A549 (cell line): ENCODE measurements around the gene CRLF3.
"Not testable (repeated sequence)": the region's sequence is repeated elsewhere in the genome, so short reads cannot be mapped to it uniquely, and the experiment has no call there.

Source experiments
- JUN ChIP-seq, 2 experiments: fragments of >200 bp; sonication (Bioruptor Twin); formaldehyde crosslinking; IDR thresholded peaks; 2 replicates in 1 of 2; 3 replicates in 1 of 2; pipeline ENCODE4 v1.6.1; 2016 to 2017
- POLR2A ChIP-seq: IDR thresholded peaks from 2 replicates; pipeline ENCODE4 v1.6.1; 2012; ENCODE audit warnings: mild to moderate bottlenecking, low read length
- ZSCAN20 ChIP-seq: fragments of 250-450 bp; sonication (Bioruptor Pico); IDR thresholded peaks from 2 replicates; pipeline ENCODE4 v1.8.0; 2022; ENCODE audit warnings: mild to moderate bottlenecking, moderate library complexity
- TF ChIP-seq, protein P1 (sequence below): fragments of >200 bp; sonication (Bioruptor Twin); formaldehyde crosslinking; IDR thresholded peaks from 3 replicates; pipeline ENCODE4 v1.5.1; 2016

DNA sequence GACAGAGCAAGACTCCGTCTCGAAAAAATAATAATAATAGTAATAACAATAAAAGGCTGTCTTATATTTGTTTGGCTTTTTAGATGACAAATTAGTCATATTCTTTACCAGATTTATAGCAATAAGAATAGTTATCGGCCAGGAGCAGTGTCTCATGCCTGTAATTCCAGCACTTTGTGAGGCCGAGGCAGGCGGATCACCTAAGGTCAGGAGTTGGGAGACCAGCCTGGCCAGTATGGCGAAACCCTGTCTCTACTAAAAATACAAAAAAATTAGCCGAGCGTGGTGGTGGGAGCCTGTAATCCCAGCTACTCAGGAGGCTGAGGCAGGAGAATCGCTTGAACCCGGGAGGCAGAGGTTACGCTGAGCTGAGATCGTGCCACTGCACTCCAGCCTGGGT, 10.3 kb downstream of the CRLF3 start:
- TF ChIP-seq JUN (IDR thresholded peaks at IDR 0.05); POLR2A; ZSCAN20 (CRISPR knock-in tag): not testable (repeated sequence)
- TF ChIP-seq, protein P1, sequence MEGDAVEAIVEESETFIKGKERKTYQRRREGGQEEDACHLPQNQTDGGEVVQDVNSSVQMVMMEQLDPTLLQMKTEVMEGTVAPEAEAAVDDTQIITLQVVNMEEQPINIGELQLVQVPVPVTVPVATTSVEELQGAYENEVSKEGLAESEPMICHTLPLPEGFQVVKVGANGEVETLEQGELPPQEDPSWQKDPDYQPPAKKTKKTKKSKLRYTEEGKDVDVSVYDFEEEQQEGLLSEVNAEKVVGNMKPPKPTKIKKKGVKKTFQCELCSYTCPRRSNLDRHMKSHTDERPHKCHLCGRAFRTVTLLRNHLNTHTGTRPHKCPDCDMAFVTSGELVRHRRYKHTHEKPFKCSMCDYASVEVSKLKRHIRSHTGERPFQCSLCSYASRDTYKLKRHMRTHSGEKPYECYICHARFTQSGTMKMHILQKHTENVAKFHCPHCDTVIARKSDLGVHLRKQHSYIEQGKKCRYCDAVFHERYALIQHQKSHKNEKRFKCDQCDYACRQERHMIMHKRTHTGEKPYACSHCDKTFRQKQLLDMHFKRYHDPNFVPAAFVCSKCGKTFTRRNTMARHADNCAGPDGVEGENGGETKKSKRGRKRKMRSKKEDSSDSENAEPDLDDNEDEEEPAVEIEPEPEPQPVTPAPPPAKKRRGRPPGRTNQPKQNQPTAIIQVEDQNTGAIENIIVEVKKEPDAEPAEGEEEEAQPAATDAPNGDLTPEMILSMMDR = not testable (repeated sequence)
